Large intestine (tissue), 3 donors: ENCODE results near the gene SETBP1. TPM values are rescaled to one million over a fixed set of nuclear protein-coding genes. Genes with fewer than 3 reads are reported as not detected.

Source experiments
- DNase-seq, 2 donors: peaks; one replicate each; pipeline versions ENCODE4 v3.0.0 to v3.0.0-alpha.2; 2013
- H3K27ac ChIP-seq: one replicate; pipeline ENCODE4 v1.5.1; 2013; ENCODE audit warnings: low read length
- H3K27me3 ChIP-seq: 2 replicates; pipeline ENCODE4 v1.6.1; 2013; ENCODE audit warnings: low read length; ENCODE audit not compliant: control insufficient read depth, insufficient read depth
- H3K36me3 ChIP-seq: 2 replicates; pipeline ENCODE4 v1.6.1; 2013; ENCODE audit warnings: low read length; ENCODE audit not compliant: control insufficient read depth, insufficient read depth
- H3K4me1 ChIP-seq: one replicate; pipeline ENCODE4 v1.6.1; 2013; ENCODE audit warnings: low read length; ENCODE audit not compliant: control insufficient read depth, insufficient read depth
- H3K4me3 ChIP-seq: one replicate; pipeline ENCODE4 v1.5.1; 2013; ENCODE audit warnings: low read length
- H3K9me3 ChIP-seq: one replicate; pipeline ENCODE4 v1.6.1; 2013; ENCODE audit warnings: mild to moderate bottlenecking, low read depth, low read length, moderate library complexity; ENCODE audit not compliant: control insufficient read depth
- WGBS: methylation state at CpG from one replicate; pipeline ENCODE4 v1.1.5; 2013; ENCODE audit warnings: low lambda C conversion rate; ENCODE audit not compliant: insufficient coverage; 5-methylcytosine and 5-hydroxymethylcytosine counted together
- polyA plus RNA-seq: library from polyadenylated mRNA; unstranded; fragments of 120-200 nt; gene quantifications from one replicate; pipeline ENCODE4 v1.2.1, GENCODE V29; 2013

SETBP1 gene
- polyA plus RNA-seq, 1 donor = 6.7 TPM

DNA sequence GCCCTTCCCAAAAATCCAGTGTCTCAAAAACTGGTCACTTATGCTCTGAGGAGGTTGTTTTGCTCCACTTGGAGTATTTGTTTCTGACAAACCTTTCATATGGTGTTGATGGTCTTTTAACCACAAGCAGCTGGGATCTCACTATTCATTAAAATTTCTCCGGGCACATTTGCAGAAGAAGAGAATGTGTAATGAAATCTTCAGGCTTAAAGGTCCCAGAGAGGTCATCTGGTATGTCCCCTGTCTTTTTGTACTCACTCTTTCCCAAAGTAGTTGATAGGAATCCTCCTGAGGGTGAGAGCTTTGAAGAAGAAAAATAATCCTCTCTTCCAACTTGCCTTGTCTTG is 430.8 kb downstream of the SETBP1 start:
- Histone ChIP-seq H3K36me3 (no peaks in the 10 kb centered on the region), H3K27me3 (no peaks in the 10 kb centered on the region), H3K27ac (no peak overlapping the region), H3K4me1 (no peaks in the 10 kb centered on the region), H3K4me3 (no peak overlapping the region), H3K9me3 (no peaks in the 10 kb centered on the region)
- no peak for DNase-seq
- 67% methylated on average over 1 of the region's 1 CpG for WGBS

DNA sequence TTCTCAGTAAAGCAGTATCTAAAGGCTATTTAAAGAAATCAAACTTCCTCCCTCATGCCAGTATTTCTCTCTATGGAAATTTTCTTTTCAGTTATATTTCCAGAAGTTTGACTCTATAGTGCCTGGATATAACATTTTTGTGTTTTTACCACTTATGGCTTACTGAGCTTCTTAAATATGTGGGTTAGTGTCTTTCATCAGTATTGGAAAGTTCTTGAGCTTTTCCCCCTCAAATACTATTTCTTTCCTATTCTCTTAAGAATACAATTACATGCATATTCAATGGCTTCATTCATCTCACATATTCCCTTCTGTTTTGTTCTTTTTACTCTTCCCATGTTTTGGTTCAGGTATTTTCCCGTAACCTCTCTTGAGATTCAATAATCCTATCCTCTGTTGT is 432.0 kb downstream of the SETBP1 start:
- Histone ChIP-seq H3K27ac (no peak overlapping the region), H3K36me3 (no peaks in the 10 kb centered on the region), H3K4me3 (no peak overlapping the region), H3K9me3 (no peaks in the 10 kb centered on the region), H3K4me1 (no peaks in the 10 kb centered on the region), H3K27me3 (no peaks in the 10 kb centered on the region)
- DNase-seq = no peak
- WGBS = 83% methylated on average over 1 of the region's 1 CpG

DNA sequence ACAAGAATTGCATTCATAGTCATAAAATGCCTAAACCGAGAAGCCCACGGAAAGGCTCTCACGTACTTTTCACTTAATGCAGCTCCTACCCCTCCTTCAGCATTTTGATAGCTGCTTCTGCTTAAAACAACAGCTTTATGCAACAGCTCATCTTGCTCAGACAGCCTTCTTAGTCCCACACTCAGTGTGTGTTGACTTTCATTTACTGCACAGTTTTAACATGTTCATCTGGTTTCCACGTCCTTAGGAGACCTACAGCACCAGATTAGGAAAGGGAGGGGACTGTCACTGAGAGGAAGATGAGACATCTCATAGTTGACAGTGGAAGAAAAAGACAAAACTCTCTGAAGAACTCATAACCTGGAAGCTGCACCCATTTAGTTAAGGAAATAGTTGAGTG is 435.4 kb downstream of the SETBP1 start:
- Histone ChIP-seq H3K36me3 (no peaks in the 10 kb centered on the region), H3K9me3 (no peaks in the 10 kb centered on the region), H3K4me1 (no peaks in the 10 kb centered on the region), H3K27me3 (no peaks in the 10 kb centered on the region), H3K4me3 (no peak overlapping the region), H3K27ac (no peak overlapping the region)
- DNase-seq = no peak
- no CpG with 5 or more reads among the region's 4 CpGs for WGBS
